ENCODE measurements around the gene ELF4.

- TF ChIP-seq CTCF (IDR thresholded peaks at IDR 0.05) (no peak), POLR2A (IDR thresholded peaks at IDR 0.05) (no peak)
Observed at GRCh38 chrX:130120321-130120731, 10.0 kb upstream of the ELF4 start.

Measured in right lobe of liver (tissue), 4 donors.